ENCODE data around the gene KIAA1614.

Gene KIAA1614

GRCh38 chr1:180912801-180913565 lies at the start of gene KIAA1614:
KIAA1614 (plus strand) TSS chr1:180912897; CDS start chr1:180913244, 347 bp downstream.
- DNase-seq = peak; percentile 19 to 23

GRCh38 chr1:180863158-180863775 lies 49.4 kb upstream of the KIAA1614 start:
- peak; percentile 7 to 88 for DNase-seq

- DNase-seq = peak; percentile 46 to 48
These were observed 30.7 kb upstream of the KIAA1614 start for GRCh38 chr1:180881806-180882509.

GRCh38 chr1:180884588-180885300 lies 28.0 kb upstream of the KIAA1614 start:
- DNase-seq = no peak

GRCh38 chr1:180886338-180886737 lies 26.4 kb upstream of the KIAA1614 start:
- DNase-seq = no peak

- no peak for DNase-seq
These were observed 24.9 kb upstream of the KIAA1614 start for GRCh38 chr1:180887841-180888240.

- DNase-seq = no peak
These were observed 23.8 kb upstream of the KIAA1614 start for GRCh38 chr1:180888870-180889269.

- DNase-seq = no peak
These were observed 23.4 kb upstream of the KIAA1614 start for GRCh38 chr1:180889325-180889724.

GRCh38 chr1:180892272-180892671 lies 20.4 kb upstream of the KIAA1614 start:
- DNase-seq = no peak

GRCh38 chr1:180892675-180893074 lies 20.0 kb upstream of the KIAA1614 start:
- DNase-seq = no peak

- no peak for DNase-seq
These were observed 19.1 kb upstream of the KIAA1614 start for GRCh38 chr1:180893614-180894013.

GRCh38 chr1:180896161-180896560 lies 16.5 kb upstream of the KIAA1614 start:
- DNase-seq = no peak

GRCh38 chr1:180898441-180899219 lies 14.1 kb upstream of the KIAA1614 start:
- no peak for DNase-seq

GRCh38 chr1:180899262-180899661 lies 13.4 kb upstream of the KIAA1614 start:
- no peak for DNase-seq

GRCh38 chr1:180901076-180901990 lies 11.4 kb upstream of the KIAA1614 start:
- no peak for DNase-seq

- no peak for DNase-seq
These were observed 10.2 kb upstream of the KIAA1614 start for GRCh38 chr1:180902541-180902940.

GRCh38 chr1:180905927-180906326 lies 6.8 kb upstream of the KIAA1614 start:
- no peak for DNase-seq

- no peak for DNase-seq
These were observed 6.2 kb upstream of the KIAA1614 start for GRCh38 chr1:180906511-180906910.

- DNase-seq = no peak
These were observed 5.2 kb upstream of the KIAA1614 start for GRCh38 chr1:180907313-180908055.

GRCh38 chr1:180908074-180908765 lies 4.5 kb upstream of the KIAA1614 start:
- DNase-seq = no peak
